Measurements from ENCODE around the gene PTK6.

- TF ChIP-seq POLR2AphosphoS5 (IDR thresholded peaks at IDR 0.05; ENCODE audit: low read depth, low read length) (no peak), TAF1 (IDR thresholded peaks at IDR 0.05; ENCODE audit: borderline replicate concordance, insufficient read depth, low read length) (no peak), SIN3A (IDR thresholded peaks at IDR 0.05; ENCODE audit: borderline replicate concordance, insufficient read depth, low read length) (no peak)
Observed at GRCh38 chr20:63513207-63513606, 24.0 kb downstream of the PTK6 start.
